HG03196 (cell line): Measurements from ENCODE around the gene MBD6.
"Not testable (repeated sequence)": the region's sequence is repeated elsewhere in the genome, so short reads cannot be mapped to it uniquely, and the experiment has no call there.

Experiments used
- ATAC-seq: cut with Tn5 transposase; IDR thresholded peaks from one replicate; pipeline ENCODE4 v1.9.1; 2021; ENCODE audit not compliant: unreplicated experiment

Gene MBD6

GRCh38 chr12:57549909-57550640, 27.5 kb downstream of the MBD6 start, which contains the start of gene KIF5A:
KIF5A (plus strand) TSS chr12:57550044; CDS start chr12:57550272, 228 bp downstream.
- no peak for ATAC-seq

- ATAC-seq = no peak
These were observed 28.3 kb downstream of the MBD6 start for GRCh38 chr12:57550641-57551549.

GRCh38 chr12:57551637-57552305, 29.1 kb downstream of the MBD6 start:
- ATAC-seq = no peak

- no peak for ATAC-seq
These were observed 29.7 kb downstream of the MBD6 start for GRCh38 chr12:57552306-57552651.

GRCh38 chr12:57552835-57553313, 30.2 kb downstream of the MBD6 start:
- ATAC-seq = no peak

- no peak for ATAC-seq
These were observed 30.9 kb downstream of the MBD6 start for GRCh38 chr12:57553343-57554202.

GRCh38 chr12:57554453-57554852, 31.8 kb downstream of the MBD6 start:
- no peak for ATAC-seq

GRCh38 chr12:57554897-57555296, 32.3 kb downstream of the MBD6 start:
- no peak for ATAC-seq

- no peak for ATAC-seq
These were observed 36.2 kb downstream of the MBD6 start for GRCh38 chr12:57558864-57559263.

GRCh38 chr12:57560516-57560915, 37.9 kb downstream of the MBD6 start:
- no peak for ATAC-seq

- ATAC-seq = not testable (repeated sequence)
These were observed 38.5 kb downstream of the MBD6 start for GRCh38 chr12:57561117-57561516.

GRCh38 chr12:57563358-57563757, 40.7 kb downstream of the MBD6 start:
- no peak for ATAC-seq

GRCh38 chr12:57564178-57564740, 41.6 kb downstream of the MBD6 start:
- no peak for ATAC-seq

- no peak for ATAC-seq
These were observed 46.2 kb downstream of the MBD6 start for GRCh38 chr12:57568838-57569237.

- no peak for ATAC-seq
These were observed 47.2 kb downstream of the MBD6 start for GRCh38 chr12:57569858-57570257.

- ATAC-seq = not testable (repeated sequence)
These were observed 47.8 kb downstream of the MBD6 start for GRCh38 chr12:57570438-57570837.

- ATAC-seq = no peak
These were observed 49.5 kb downstream of the MBD6 start for GRCh38 chr12:57571926-57572762.

GRCh38 chr12:57574795-57575194, 52.2 kb downstream of the MBD6 start:
- ATAC-seq = no peak
